Thoracic aorta (tissue), 2 donors: ENCODE results near the gene ESPL1. TPM values are rescaled to one million over a fixed set of nuclear protein-coding genes. Genes with fewer than 3 reads are reported as not detected.

Source experiments
- ATAC-seq: fragments of 150-250 bp; one replicate; pipeline ENCODE4 v1.8.0; 2017; ENCODE audit warnings: low read depth; ENCODE audit not compliant: insufficient number of reproducible peaks, low FRiP score
- DNase-seq: peaks from one replicate; pipeline ENCODE4 v3.0.0-alpha.2; 2020; ENCODE audit warnings: low spot score
- H3K27ac ChIP-seq, 2 donors: fragments of 200-600 bp; sonication (generic); 1 replicate in 1 of 2; 2 replicates in 1 of 2; pipeline ENCODE4 v1.5.1; 2016; ENCODE audit warnings: mild to moderate bottlenecking in 2 of 2, moderate library complexity in 2 of 2
- H3K27me3 ChIP-seq: fragments of 200-600 bp; sonication (generic); replicated peaks from 2 replicates; pipeline ENCODE4 v1.6.0; 2016; ENCODE audit warnings: mild to moderate bottlenecking; ENCODE audit not compliant: insufficient read depth
- H3K36me3 ChIP-seq: fragments of 200-600 bp; sonication (generic); one replicate; pipeline ENCODE4 v1.5.1; 2016
- H3K4me1 ChIP-seq, 2 donors: fragments of 200-600 bp; sonication (generic); 1 replicate in 1 of 2; 2 replicates in 1 of 2; pipeline versions ENCODE4 v1.5.1 to v1.6.0; 2016; ENCODE audit warnings: low read depth in 2 of 2, mild to moderate bottlenecking in 1 of 2; ENCODE audit not compliant: control insufficient read depth in 1 of 2
- H3K4me3 ChIP-seq: fragments of 200-600 bp; sonication (generic); 2 replicates; pipeline ENCODE4 v1.5.1; 2016; ENCODE audit warnings: mild to moderate bottlenecking
- H3K9me3 ChIP-seq: fragments of 200-600 bp; sonication (generic); 2 replicates; pipeline ENCODE4 v1.5.1; 2016
- total RNA-seq, 2 donors: library from RNA; depleted of rRNA; stranded (reverse); fragments of >200 nt; gene quantifications; one replicate each; pipeline versions ENCODE4 v1.1.0 to v1.2.3, GENCODE V29; 2016
- TF ChIP-seq, protein P1 (sequence below): fragments of 200-600 bp; sonication (generic); IDR thresholded peaks from one replicate; pipeline ENCODE4 v1.5.1; 2019; ENCODE audit warnings: antibody characterized with exemption

Gene ESPL1
- total RNA-seq, 2 donors from 2014 or later, result 0.78 to 0.95 TPM

DNA sequence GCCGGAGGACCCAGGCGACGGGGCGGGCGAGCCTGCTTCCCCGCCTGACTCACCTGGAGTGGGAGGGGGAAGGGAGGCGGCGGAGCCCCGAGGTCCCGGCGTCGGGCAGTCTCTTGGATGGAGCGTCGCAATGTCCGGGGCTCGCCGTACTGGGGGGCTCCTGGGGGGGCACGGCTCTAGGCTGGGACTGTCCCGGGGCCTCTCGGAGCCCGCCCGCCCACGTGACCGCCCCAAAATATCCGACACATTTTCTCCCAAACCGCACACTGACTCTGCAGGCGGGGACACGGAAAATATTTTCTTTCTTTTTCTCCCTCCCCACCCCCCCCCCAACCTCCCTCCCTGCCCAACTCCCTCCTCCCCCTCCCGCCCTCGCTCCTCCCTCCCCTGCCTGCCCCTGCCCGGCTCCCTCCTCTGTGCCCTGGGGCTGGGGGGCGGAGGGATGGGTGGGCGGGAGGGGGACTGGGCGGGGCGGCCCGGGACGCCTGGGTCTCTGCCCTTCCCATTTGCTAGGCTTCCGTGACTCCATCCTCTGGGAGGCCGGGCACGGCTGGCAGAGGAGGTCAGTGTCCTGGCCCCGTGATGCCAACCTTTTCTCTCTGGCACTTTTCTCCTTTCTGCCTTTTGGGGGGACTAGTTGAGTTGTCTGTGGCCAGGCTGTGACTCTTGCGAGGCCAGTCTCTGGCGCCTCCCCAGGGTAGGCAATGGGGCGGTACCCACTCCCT lies 36.0 kb upstream of the ESPL1 start, which contains the start of gene RARG:
Gene RARG (minus strand): TSS at position 289 of the 725 bp plus-strand sequence. CDS start 4,664 bp downstream, outside the sequence.
- ATAC-seq (peak; percentile 57), DNase-seq (peak; percentile 46)
- Histone ChIP-seq H3K27ac (peak within 1 kb of the TSS; percentile 88 to 92), H3K36me3 (no peaks in the 10 kb centered on the region), H3K9me3 (no peaks in the 10 kb centered on the region), H3K4me1 (peaks cover 28 to 54% of the 10 kb centered on the region in 2 donors), H3K27me3 (no peaks in the 10 kb centered on the region), H3K4me3 (peak within 1 kb of the TSS; percentile 94)
- TF ChIP-seq, protein P1, sequence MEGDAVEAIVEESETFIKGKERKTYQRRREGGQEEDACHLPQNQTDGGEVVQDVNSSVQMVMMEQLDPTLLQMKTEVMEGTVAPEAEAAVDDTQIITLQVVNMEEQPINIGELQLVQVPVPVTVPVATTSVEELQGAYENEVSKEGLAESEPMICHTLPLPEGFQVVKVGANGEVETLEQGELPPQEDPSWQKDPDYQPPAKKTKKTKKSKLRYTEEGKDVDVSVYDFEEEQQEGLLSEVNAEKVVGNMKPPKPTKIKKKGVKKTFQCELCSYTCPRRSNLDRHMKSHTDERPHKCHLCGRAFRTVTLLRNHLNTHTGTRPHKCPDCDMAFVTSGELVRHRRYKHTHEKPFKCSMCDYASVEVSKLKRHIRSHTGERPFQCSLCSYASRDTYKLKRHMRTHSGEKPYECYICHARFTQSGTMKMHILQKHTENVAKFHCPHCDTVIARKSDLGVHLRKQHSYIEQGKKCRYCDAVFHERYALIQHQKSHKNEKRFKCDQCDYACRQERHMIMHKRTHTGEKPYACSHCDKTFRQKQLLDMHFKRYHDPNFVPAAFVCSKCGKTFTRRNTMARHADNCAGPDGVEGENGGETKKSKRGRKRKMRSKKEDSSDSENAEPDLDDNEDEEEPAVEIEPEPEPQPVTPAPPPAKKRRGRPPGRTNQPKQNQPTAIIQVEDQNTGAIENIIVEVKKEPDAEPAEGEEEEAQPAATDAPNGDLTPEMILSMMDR, result no peak

DNA sequence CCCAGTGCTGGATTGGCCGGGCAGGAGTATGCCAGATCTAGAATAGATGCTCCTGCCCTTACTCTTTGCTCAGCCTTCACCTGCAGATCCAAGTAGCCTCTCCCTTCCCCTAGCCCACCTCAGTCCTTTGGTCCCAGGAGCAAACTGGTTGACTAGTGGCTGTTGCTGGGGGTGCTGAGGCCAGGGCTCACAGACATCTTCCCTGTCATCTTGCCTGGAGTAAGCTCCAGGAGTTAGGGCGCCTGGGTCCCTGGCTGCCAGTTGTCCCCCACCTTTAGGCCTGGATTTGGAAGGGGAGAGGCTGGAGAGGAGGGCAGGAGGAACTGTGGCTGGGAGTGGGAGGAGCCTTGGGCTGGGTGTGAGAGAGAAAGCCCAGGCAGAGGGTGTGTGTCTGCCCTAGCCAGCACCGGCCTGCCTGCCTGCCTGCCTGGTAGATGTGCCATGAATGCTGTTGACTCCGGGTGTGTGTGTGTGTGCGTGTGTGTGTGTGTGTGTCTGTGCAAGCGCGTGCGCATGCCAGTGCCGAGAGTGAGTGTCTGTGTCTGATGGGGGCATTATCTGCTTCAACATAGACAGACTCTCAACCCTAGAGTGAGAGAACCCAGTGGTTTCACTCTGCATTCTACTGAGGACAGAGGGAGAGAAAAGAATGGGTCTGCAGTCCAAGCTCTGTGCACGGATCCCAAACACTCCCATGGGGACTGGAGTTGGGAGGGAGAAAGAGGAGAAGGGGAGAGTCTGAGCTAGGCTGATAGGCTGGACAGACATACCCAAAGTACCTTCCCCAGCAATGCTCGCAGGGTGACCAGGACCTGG lies 35.2 kb upstream of the ESPL1 start:
- Histone ChIP-seq H3K4me1 (peaks cover 28 to 54% of the 10 kb centered on the region in 2 donors), H3K27ac (peak overlapping the region; percentile 71 to 91), H3K4me3 (peak overlapping the region; percentile 94), H3K9me3 (no peaks in the 10 kb centered on the region), H3K36me3 (no peaks in the 10 kb centered on the region), H3K27me3 (no peaks in the 10 kb centered on the region)
- ATAC-seq, result peak; percentile 26
- TF ChIP-seq, protein P1, result no peak
- no peak for DNase-seq

- Histone ChIP-seq H3K4me1 (peaks cover 28 to 51% of the 10 kb centered on the region in 2 donors), H3K27ac (peak overlapping the region; percentile 71 to 91), H3K4me3 (peak overlapping the region; percentile 94), H3K9me3 (no peaks in the 10 kb centered on the region), H3K36me3 (no peaks in the 10 kb centered on the region), H3K27me3 (no peaks in the 10 kb centered on the region)
- DNase-seq (no peak), ATAC-seq (no peak)
- TF ChIP-seq, protein P1, result no peak
Observed at GRCh38 chr12:53233671-53234121, 34.4 kb upstream of the ESPL1 start.

DNA sequence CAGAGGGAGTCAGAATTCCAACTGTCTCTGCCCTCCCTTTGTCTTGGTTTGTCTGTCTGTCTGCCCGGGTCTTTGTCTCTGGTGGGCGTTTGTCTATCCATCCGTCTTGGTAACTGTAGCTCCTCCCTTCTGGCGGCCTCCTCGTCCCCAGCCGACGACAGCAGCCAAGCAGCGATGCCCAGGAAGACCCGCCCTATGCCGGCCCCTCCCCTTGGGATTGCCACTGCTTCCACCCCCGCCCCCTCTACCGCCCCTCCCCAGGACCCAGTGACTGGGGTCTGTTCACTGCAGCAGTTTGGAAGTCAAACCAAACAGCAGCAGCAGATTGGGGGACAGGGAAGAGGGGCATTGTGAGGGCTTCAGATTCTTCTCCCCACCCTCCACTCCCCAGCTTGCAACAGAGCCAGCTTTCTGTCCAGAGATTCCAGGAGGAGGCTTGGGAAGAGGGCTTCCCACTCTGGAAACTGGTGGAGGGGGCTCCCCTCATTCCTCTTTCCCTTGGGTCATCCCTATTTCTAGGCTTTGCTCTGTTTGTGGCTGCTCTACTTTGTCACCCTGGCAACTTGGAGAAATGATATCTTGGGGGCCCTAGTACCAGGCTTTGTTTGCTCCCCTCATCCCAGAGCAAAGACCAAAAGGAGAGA lies 33.7 kb upstream of the ESPL1 start:
- H3K27me3 ChIP-seq, result no peaks in the 10 kb centered on the region
- peak overlapping the region; percentile 58 to 91 for H3K27ac ChIP-seq
- ATAC-seq (no peak), DNase-seq (no peak)
- no peaks in the 10 kb centered on the region for H3K36me3 ChIP-seq
- H3K4me1 ChIP-seq, result peaks cover 26 to 44% of the 10 kb centered on the region in 2 donors
- H3K4me3 ChIP-seq, result no peak overlapping the region
- TF ChIP-seq, protein P1, result no peak
- no peaks in the 10 kb centered on the region for H3K9me3 ChIP-seq
